Measurements from ENCODE around the gene KIF7.
A peak's percentile ranks its signal among the peaks of the same experiment; 100 is the strongest.

The KIF7 gene

GRCh38 chr15:89648106-89649012 lies 6.9 kb downstream of the KIF7 start:
- no peak for DNase-seq

- peak; percentile 91 for DNase-seq
Observed at GRCh38 chr15:89647191-89647851, 7.9 kb downstream of the KIF7 start.

GRCh38 chr15:89646416-89647141 lies 8.7 kb downstream of the KIF7 start:
- DNase-seq = no peak

GRCh38 chr15:89645680-89646079 lies 9.6 kb downstream of the KIF7 start:
- DNase-seq = no peak

- no peak for DNase-seq
Observed at GRCh38 chr15:89642106-89642505, 13.2 kb downstream of the KIF7 start.

- no peak for DNase-seq
Observed at GRCh38 chr15:89641053-89641452, 14.2 kb downstream of the KIF7 start.

- no peak for DNase-seq
Observed at GRCh38 chr15:89640245-89640644, 15.0 kb downstream of the KIF7 start.

- no peak for DNase-seq
Observed at GRCh38 chr15:89633585-89633984, 21.7 kb downstream of the KIF7 start.

- DNase-seq = no peak
Observed at GRCh38 chr15:89632563-89633430, 22.5 kb downstream of the KIF7 start.

GRCh38 chr15:89631902-89632264 lies 23.4 kb downstream of the KIF7 start:
- DNase-seq = no peak

- DNase-seq = no peak
Observed at GRCh38 chr15:89630974-89631901, 24.0 kb downstream of the KIF7 start.

- DNase-seq = no peak
Observed at GRCh38 chr15:89630260-89630659, 25.0 kb downstream of the KIF7 start.

GRCh38 chr15:89629829-89630228 lies 25.4 kb downstream of the KIF7 start:
- DNase-seq = no peak

- no peak for DNase-seq
Observed at GRCh38 chr15:89628806-89629715, 26.2 kb downstream of the KIF7 start.

GRCh38 chr15:89628301-89628700 lies 27.0 kb downstream of the KIF7 start:
- DNase-seq = no peak

- no peak for DNase-seq
Observed at GRCh38 chr15:89627256-89627970, 27.9 kb downstream of the KIF7 start.

- no peak for DNase-seq
Observed at GRCh38 chr15:89625716-89626115, 29.6 kb downstream of the KIF7 start.

- no peak for DNase-seq
Observed at GRCh38 chr15:89623165-89623564, 32.1 kb downstream of the KIF7 start.

GRCh38 chr15:89621547-89621946 lies 33.7 kb downstream of the KIF7 start:
- no peak for DNase-seq

GRCh38 chr15:89616228-89616627 lies 39.0 kb downstream of the KIF7 start:
- no peak for DNase-seq

Data from stimulated activated CD8-positive, alpha-beta memory T cell treated with anti-CD3 and anti-CD28 coated beads, Interleukin-4, amount 100 ng/mL, for 48 hours (primary cell).